ENCODE measurements around the gene BID.

DNA sequence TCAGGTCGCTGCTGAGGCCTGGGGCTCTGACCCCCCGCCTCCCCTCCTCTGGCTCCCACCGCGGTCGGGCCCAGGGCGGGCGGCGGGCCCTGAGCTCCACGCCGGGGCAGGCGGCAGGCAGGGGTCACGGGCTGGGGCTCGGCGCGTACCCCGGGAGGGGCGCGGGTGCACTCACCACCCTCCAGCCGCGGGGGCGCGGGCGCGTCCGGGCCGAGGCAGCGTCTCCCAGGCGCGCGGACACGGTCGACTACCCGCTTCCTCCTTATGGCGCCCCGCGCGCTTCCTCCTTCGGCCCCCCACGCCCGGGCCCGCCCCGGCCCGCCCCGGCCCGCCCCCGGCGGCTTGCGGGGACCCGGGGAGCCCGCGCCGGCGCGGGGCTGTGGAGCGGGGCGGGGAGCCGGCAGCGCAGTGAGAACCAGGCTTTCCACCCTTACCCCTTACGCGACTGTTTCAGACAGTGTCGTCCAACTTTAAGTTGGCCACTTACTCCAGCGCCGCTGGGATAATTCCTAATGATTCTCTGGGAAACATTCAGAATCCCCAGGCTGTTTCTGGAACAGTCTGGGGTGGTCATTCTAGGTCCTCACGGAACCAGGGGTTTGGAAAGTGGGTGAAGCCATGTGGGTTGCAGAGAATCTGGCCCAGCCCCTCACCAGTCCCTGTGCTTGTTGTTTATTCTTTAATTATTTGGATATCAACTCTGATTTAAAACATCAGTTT lies at the start of gene BID:
- TF ChIP-seq, protein P1, sequence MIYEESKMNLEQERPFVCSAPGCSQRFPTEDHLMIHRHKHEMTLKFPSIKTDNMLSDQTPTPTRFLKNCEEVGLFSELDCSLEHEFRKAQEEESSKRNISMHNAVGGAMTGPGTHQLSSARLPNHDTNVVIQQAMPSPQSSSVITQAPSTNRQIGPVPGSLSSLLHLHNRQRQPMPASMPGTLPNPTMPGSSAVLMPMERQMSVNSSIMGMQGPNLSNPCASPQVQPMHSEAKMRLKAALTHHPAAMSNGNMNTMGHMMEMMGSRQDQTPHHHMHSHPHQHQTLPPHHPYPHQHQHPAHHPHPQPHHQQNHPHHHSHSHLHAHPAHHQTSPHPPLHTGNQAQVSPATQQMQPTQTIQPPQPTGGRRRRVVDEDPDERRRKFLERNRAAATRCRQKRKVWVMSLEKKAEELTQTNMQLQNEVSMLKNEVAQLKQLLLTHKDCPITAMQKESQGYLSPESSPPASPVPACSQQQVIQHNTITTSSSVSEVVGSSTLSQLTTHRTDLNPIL (CRISPR knock-in tag; IDR thresholded peaks at IDR 0.05; ENCODE audit: low read depth): no peak
- TF ChIP-seq ZFP30 (CRISPR knock-in tag; IDR thresholded peaks at IDR 0.05) (no peak), ARNTL (CRISPR knock-in tag; IDR thresholded peaks at IDR 0.05; ENCODE audit: borderline replicate concordance, low read depth) (no peak), GLIS3 (CRISPR knock-in tag; IDR thresholded peaks at IDR 0.05) (no peak), ZNF70 (CRISPR knock-in tag; IDR thresholded peaks at IDR 0.05) (no peak), ZFP3 (CRISPR knock-in tag; IDR thresholded peaks at IDR 0.05) (no peak)
- TF ChIP-seq, protein P2, sequence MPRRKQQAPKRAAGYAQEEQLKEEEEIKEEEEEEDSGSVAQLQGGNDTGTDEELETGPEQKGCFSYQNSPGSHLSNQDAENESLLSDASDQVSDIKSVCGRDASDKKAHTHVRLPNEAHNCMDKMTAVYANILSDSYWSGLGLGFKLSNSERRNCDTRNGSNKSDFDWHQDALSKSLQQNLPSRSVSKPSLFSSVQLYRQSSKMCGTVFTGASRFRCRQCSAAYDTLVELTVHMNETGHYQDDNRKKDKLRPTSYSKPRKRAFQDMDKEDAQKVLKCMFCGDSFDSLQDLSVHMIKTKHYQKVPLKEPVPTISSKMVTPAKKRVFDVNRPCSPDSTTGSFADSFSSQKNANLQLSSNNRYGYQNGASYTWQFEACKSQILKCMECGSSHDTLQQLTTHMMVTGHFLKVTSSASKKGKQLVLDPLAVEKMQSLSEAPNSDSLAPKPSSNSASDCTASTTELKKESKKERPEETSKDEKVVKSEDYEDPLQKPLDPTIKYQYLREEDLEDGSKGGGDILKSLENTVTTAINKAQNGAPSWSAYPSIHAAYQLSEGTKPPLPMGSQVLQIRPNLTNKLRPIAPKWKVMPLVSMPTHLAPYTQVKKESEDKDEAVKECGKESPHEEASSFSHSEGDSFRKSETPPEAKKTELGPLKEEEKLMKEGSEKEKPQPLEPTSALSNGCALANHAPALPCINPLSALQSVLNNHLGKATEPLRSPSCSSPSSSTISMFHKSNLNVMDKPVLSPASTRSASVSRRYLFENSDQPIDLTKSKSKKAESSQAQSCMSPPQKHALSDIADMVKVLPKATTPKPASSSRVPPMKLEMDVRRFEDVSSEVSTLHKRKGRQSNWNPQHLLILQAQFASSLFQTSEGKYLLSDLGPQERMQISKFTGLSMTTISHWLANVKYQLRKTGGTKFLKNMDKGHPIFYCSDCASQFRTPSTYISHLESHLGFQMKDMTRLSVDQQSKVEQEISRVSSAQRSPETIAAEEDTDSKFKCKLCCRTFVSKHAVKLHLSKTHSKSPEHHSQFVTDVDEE (CRISPR knock-in tag; IDR thresholded peaks at IDR 0.05): no peak

All from SK-N-SH treated with all-trans-retinoic acid at 6 μM for 48 hours (cell line).